Upper lobe of left lung (tissue), 4 donors: ENCODE measurements around the gene PRKCA.

Experiments
- CTCF ChIP-seq, 6 experiments: fragments of 450-650 bp in 4 of 6; fragments of 200-600 bp in 2 of 6; sonication (generic) in 2 of 6; IDR thresholded peaks; one replicate each; pipeline ENCODE4 v1.5.1; 2016 to 2019; ENCODE audit warnings: antibody characterized with exemption in 6 of 6
- POLR2AphosphoS5 ChIP-seq, 2 donors: sonication (generic); formaldehyde crosslinking; IDR thresholded peaks; one replicate each; pipeline ENCODE4 v1.5.1; 2017; ENCODE audit warnings: antibody characterized with exemption in 2 of 2

- TF ChIP-seq CTCF (IDR thresholded peaks at IDR 0.05) (no peak), POLR2AphosphoS5 (IDR thresholded peaks at IDR 0.05) (no peak)
These were observed 114.9 kb downstream of the PRKCA start for GRCh38 chr17:66417300-66417719.
